HepG2 (cell line): ENCODE data around the gene ZNF221. TPM values are rescaled to one million over a fixed set of nuclear protein-coding genes. Genes with fewer than 3 reads are reported as not detected.

Experiments used
- AHR ChIP-seq: IDR thresholded peaks from 2 replicates; pipeline ENCODE4 v1.6.1; 2018; ENCODE audit warnings: missing genetic modification reagents, missing compliant biosample characterization
- ATF4 ChIP-seq, 2 experiments: fragments of 450-650 bp in 1 of 2; sonication (generic) in 1 of 2; formaldehyde crosslinking; IDR thresholded peaks; 2 replicates each; pipeline versions ENCODE4 v1.5.0 to v1.8.0; 2020 to 2022; ENCODE audit warnings: mild to moderate bottlenecking in 1 of 2, missing genetic modification reagents in 1 of 2
- HINFP ChIP-seq: sonication (generic); formaldehyde crosslinking; IDR thresholded peaks from 2 replicates; pipeline ENCODE4 v1.4.0; 2020; ENCODE audit warnings: low read depth, mild to moderate bottlenecking, missing genetic modification reagents
- HNF1B ChIP-seq: sonication (generic); formaldehyde crosslinking; IDR thresholded peaks from 2 replicates; pipeline ENCODE4 v1.5.1; 2020; ENCODE audit warnings: mild to moderate bottlenecking, moderate library complexity, missing genetic modification reagents
- KDM6A ChIP-seq: IDR thresholded peaks from 2 replicates; pipeline ENCODE4 v1.6.1; 2016; ENCODE audit warnings: low read depth
- NFYB ChIP-seq: sonication (generic); formaldehyde crosslinking; IDR thresholded peaks from 2 replicates; pipeline ENCODE4 v1.4.0; 2020; ENCODE audit warnings: missing genetic modification reagents
- PRDM10 ChIP-seq: sonication (generic); formaldehyde crosslinking; IDR thresholded peaks from 2 replicates; pipeline ENCODE4 v1.4.0; 2020; ENCODE audit warnings: low read depth, missing genetic modification reagents
- SMARCC2 ChIP-seq: fragments of 450-650 bp; IDR thresholded peaks from 2 replicates; pipeline ENCODE4 v1.6.1; 2017; ENCODE audit warnings: antibody characterized with exemption, mild to moderate bottlenecking
- ZC3H13 ChIP-seq: sonication (generic); formaldehyde crosslinking; IDR thresholded peaks from 2 replicates; pipeline ENCODE4 v1.8.1; 2023; ENCODE audit warnings: mild to moderate bottlenecking, missing genetic modification reagents, moderate library complexity
- ZNF12 ChIP-seq: sonication (generic); formaldehyde crosslinking; IDR thresholded peaks from 2 replicates; pipeline ENCODE4 v1.5.0; 2020; ENCODE audit warnings: missing genetic modification reagents
- ZNF546 ChIP-seq: sonication (generic); formaldehyde crosslinking; conservative IDR thresholded peaks from 2 replicates; pipeline ENCODE4 v1.8.1; 2023; ENCODE audit warnings: mild to moderate bottlenecking, missing genetic modification reagents
- ZNF629 ChIP-seq: sonication (generic); formaldehyde crosslinking; conservative IDR thresholded peaks from 2 replicates; pipeline ENCODE4 v1.5.0; 2020; ENCODE audit warnings: missing genetic modification reagents
- ZNF639 ChIP-seq: conservative IDR thresholded peaks from 2 replicates; pipeline ENCODE4 v1.6.1; 2018; ENCODE audit warnings: missing genetic modification reagents
- ZNF816 ChIP-seq: sonication (generic); formaldehyde crosslinking; IDR thresholded peaks from 2 replicates; pipeline ENCODE4 v1.8.0; 2022; ENCODE audit warnings: missing genetic modification reagents, mild to moderate bottlenecking, borderline replicate concordance
- ZSCAN25 ChIP-seq: sonication (generic); formaldehyde crosslinking; IDR thresholded peaks from 2 replicates; pipeline ENCODE4 v1.8.0; 2022; ENCODE audit warnings: mild to moderate bottlenecking, missing genetic modification reagents
- polyA plus RNA-seq, 8 experiments: library from polyadenylated mRNA; depleted of rRNA in 3 of 8; stranded (reverse) in 7 of 8; unstranded in 1 of 8; fragments of >200 nt; fragmentation: Illumina TruSeq in 4 of 8; extraction: Trizol in 4 of 8; gene quantifications; 2 replicates each; pipeline versions ENCODE4 v1.2.1 to v1.2.3, GENCODE V29; 2011 to 2016; ENCODE audit warnings: low read depth in 4 of 8, missing spikeins in 1 of 8, mixed read lengths in 1 of 8; ENCODE audit not compliant: insufficient read depth in 1 of 8
- total RNA-seq, 5 experiments: library from RNA; depleted of rRNA; stranded (reverse); fragments of >200 nt; fragmentation: Illumina TruSeq; extraction: Trizol; gene quantifications; 2 replicates each; pipeline ENCODE4 v1.2.3, GENCODE V29; 2016; ENCODE audit warnings: low read depth in 1 of 5

The ZNF221 gene
- total and polyA plus RNA-seq, 2 of the 13 experiments (the other 11 are each of a cell fraction or from before 2014, with no cell fraction given), result 0.48 to 3.4 TPM

- 0 out of 2 replicates have a peak, but pooled peaks have one; percentile 42 for TF ChIP-seq ZNF546 (CRISPR knock-in tag)
- peak; percentile 76 for TF ChIP-seq PRDM10 (CRISPR knock-in tag)
- no peak for TF ChIP-seq KDM6A (CRISPR knock-in tag)
- TF ChIP-seq SMARCC2, result no peak
- TF ChIP-seq ZNF639 (CRISPR knock-in tag), result no peak
- peak in 1 of 2 experiments; percentile 73; a peak in 2 of 4 replicates for TF ChIP-seq ATF4 (CRISPR knock-in tag; IDR thresholded peaks at IDR 0.05)
- no peak for TF ChIP-seq AHR
- TF ChIP-seq NFYB, result peak; percentile 28; the same call in 1 of the 2 replicates
- peak; percentile 16; the same call in 1 of the 2 replicates for TF ChIP-seq HNF1B
- TF ChIP-seq HINFP (CRISPR knock-in tag), result peak; percentile 71; the same call in 1 of the 2 replicates
- TF ChIP-seq ZNF816 (CRISPR knock-in tag), result no peak
- no peak for TF ChIP-seq ZNF12
- no peak for TF ChIP-seq ZSCAN25 (CRISPR knock-in tag)
- TF ChIP-seq ZC3H13 (CRISPR knock-in tag), result no peak
- no peak for TF ChIP-seq ZNF629 (CRISPR knock-in tag)
Observed at GRCh38 chr19:44002566-44003460, 51.8 kb downstream of the ZNF221 start, which contains the start of gene ZNF230 (continued).
